NK-92 treated with Interleukin-12 subunit alpha and Interleukin-12 subunit beta, amount 100 ng/mL, for 24 hours (cell line): ENCODE results near the gene MYO5C.
"Not testable (repeated sequence)": the region's sequence is repeated elsewhere in the genome, so short reads cannot be mapped to it uniquely, and the experiment has no call there.

ENCODE experiments used
- DNase-seq: peaks from one replicate; lab custom pipeline; 2025; lab: John Stamatoyannopoulos, UW

MYO5C gene

GRCh38 chr15:52306270-52306669 lies 10.7 kb upstream of the MYO5C start:
- no peak for DNase-seq

DNA sequence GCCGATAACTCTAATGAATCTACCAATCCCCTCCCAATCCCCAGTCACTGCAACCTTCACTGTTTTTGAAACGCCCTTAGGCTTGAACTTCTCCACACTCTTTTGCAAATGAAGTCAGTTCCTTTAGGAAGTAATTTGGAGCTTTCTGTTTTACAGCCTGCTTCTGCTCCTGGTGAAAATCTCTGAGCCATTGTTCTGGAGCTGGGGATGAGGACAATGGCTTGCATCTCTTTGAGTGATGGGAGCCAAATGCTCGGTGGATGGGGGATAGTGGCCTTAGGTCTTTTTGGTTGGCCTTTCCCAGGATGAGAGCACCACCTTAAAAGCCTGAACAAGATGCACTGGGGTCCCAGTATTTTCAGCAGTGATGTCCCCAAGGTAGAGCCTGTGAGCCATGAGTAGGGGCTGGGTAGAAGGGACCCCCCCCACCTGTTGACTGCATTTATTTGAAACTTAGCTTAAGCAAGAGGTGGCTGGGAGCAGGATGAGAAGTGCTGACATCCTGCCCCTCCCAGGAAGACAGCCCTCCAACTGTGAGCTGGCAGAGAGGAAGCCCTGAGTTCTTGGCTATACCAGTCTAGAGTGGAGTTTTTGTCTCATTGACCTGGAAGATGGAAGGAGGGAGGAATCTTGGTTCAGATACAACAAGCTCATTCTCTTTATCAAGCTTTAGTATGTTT lies 7.6 kb upstream of the MYO5C start:
- no peak for DNase-seq

DNA sequence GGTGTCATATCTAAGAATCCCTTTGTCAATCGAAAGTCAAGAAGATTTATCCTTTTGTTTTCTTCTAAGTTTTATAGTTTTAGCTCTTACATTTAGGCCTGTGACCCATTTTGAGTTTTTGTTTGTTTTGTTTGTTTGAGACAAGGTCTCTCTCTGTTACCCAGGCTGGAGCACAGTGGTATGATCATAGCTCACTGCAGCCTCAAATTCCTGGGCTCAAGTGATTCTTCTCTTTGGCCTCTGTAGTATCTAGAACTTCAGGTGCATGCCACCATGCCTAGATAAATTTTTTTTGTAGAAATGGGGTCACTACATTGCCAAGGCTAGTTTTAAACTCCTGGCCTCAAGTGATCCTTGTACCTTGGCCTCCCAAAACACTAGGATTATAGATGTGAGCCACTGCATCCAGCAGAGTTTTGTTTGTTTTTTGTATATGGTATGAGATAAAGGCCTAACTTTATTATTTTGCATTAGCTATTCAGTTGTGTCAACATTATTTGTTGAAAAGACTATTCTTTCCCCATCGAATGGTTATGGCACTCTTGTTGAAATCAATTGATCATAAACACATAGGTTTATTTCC lies 5.8 kb upstream of the MYO5C start:
- DNase-seq = no peak

DNA sequence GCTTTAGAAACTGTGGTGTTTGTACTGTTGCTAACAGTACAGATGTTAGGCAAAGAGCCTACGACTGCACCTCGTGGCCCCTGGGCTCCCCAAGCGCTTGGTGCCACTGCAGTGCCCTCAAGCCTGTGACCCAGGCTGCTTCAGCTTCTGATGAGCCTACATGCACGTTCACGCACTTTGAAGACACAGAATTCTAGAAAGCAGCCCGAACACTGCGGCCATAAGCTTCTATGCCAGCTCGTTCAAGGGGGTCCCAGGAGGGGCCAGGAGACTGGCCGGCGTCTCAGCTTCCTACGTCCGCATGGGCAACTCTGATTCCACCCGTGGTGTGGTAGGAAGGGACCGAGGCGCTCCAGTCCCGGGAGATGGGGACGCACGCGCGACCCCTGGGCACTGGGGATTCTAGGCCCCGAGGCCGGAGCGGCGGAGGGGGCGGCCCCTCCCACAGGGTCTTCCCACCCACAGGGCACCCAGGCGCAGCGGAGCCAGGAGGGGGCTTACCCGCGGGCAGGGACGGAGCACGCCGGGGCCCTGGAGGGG lies 653 bp downstream of the MYO5C start:
- no peak for DNase-seq

GRCh38 chr15:52292780-52293392 lies 2.7 kb downstream of the MYO5C start:
- DNase-seq = no peak

DNA sequence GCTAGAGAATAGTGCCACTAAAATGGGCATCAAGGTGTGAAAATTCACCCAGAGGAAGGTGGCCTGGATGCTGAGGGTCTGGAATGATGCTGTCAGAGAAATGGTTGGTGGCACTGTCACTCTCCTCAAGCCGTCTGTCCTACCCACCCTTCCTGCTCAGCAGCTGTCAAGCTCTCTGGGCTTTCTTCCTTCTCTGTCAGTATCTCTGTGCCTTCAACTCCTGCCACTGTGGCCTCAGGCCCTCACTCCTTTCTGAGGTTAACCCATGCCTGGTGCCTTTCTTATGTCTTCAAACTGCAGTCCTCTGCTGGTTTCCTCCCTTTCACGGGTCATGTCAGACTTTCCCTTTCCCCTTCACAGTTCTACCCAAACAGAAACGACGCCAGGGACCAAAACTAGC lies 4.4 kb downstream of the MYO5C start:
- DNase-seq = no peak

GRCh38 chr15:52290800-52291199 lies 4.8 kb downstream of the MYO5C start:
- DNase-seq = no peak

GRCh38 chr15:52290329-52290728 lies 5.3 kb downstream of the MYO5C start:
- no peak for DNase-seq

- no peak for DNase-seq
These were observed 5.9 kb downstream of the MYO5C start for GRCh38 chr15:52289629-52290081.

DNA sequence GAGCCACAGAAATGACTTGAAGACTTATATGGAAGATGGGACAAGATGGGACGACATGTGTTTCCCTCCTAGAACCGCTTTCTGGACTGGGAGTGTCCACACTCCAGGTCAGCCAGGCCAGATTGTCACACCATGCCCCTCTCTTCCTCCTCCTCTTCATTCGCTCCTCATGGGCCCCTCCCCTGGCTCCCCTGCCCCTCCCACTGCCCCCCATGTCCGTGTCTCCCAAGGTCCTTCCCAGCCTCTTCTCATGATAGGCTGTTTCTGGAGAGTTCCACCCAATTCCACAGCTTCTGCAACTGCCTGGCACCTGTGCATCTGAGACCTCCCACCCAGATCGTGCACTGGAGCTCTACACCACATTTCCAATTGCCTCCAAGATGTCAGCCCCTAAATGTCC lies 6.6 kb downstream of the MYO5C start:
- no peak for DNase-seq

DNA sequence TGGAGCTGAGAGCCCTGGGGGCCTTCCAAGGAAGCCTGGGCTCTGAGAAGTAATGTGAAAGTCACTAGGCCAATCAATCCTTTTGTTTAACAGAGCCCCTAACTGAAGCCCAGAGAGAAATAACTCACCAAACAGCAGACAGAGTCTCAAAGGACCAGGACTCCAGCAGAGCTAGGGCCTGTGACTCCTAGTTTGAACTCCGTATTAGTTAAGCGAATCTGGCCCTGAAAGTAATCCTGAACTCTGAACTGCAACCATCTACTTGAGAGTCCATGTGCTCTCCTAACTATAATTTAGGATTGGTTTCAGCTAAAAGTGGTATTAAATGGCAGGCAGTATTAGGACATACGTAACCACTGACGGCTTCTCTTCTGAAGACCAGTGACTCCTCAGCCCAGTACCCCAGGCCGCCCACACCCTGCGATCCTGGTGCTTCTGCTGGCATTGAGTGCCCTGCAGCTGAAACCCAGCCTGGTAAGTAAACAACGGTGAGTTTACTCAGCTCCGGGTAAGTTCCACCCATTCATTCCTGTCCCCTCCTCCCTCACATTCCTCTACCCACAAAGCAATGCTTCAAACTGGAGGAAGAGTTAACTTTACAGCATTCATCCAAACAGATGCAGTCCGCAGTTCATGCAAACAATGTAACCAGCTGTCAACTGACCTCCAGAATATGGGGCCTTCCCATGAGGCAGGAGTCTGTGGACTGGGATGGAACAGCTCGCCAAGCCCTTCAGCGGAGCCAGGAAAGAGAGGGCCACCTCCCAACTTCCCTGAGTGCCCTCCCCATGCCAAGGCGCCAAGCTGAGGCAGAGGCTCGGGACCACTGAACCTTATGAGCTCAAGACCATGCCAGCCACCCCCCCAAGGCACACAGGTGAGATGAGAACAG lies 7.3 kb downstream of the MYO5C start:
- no peak for DNase-seq

GRCh38 chr15:52287114-52287513 lies 8.5 kb downstream of the MYO5C start:
- no peak for DNase-seq

DNA sequence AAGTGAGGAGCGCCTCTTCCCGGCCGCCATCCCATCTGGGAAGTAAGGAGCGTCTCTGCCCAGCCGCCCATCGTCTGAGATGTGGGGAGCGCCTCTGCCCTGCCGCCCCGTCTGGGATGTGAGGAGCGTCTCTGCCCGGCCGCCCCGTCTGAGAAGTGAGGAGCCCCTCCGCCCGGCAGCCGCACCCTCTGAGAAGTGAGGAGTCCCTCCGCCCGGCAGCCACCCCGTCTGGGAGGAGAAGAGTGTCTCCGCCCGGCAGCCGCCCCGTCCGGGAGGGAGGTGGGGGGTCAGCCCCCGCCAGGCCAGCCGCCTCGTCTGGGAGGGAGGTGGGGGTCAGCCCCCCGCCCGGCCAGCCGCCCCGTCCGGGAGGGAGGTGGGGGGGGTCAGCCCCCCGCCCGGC lies 9.7 kb downstream of the MYO5C start:
- not testable (repeated sequence) for DNase-seq

- no peak for DNase-seq
These were observed 11.4 kb downstream of the MYO5C start for GRCh38 chr15:52284164-52284563.

DNA sequence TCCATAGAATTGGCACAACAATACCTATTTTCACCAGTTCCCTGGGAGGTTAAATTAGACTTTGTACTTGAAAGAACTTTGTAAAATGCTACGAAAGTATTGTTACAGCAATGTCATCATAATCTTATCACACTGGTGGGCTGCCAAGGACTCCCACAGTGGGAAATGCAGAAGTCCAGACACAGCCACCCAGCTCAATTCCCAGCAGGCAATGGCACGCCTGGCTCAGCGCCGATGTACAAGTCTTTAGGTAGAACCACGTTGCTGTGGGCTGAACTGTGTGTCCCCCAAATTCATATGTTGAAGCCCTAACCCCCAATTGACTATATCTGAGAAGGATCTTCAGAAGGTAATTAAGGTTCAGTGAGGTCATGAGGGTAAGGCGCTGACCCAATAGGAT lies 12.3 kb downstream of the MYO5C start:
- no peak for DNase-seq

GRCh38 chr15:52282418-52282817 lies 13.2 kb downstream of the MYO5C start:
- no peak for DNase-seq

GRCh38 chr15:52281085-52282035 lies 14.2 kb downstream of the MYO5C start:
- no peak for DNase-seq

DNA sequence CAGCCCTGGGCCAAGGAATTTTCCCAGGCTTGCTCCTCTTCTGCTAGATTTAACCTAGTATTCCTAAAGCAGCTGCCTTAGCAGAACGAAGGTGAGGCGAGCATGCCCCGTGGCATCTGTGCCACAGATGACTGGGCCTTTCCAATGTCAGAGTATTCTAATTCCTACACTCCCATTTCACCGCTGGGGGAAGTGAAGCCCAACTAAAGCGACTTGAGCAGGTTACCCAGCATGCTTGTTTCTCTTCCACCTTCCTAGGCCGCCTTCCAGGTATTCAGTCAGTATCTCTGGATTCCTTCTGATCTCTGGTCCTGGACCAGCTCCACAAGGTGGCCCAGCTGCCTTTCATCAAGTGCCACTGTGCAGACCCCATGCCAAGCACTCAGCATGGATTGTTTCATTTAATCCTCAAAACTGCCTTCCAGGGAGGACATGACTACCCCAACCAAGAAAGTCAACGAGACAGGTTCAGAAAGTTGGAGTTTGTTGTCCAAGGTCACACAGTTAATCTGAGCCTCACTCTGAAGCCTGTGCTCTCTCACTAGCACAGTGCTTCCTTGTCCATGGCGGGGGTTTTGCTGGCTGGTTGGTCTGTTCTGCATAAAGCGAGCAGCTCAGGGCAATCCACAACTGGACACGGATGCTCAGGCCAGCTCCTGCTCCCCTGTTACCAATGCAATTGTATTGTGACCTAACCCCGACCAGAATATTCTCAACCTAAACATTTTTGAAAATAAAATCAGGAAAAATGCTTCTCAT lies 15.1 kb downstream of the MYO5C start:
- DNase-seq = no peak

- no peak for DNase-seq
These were observed 16.8 kb downstream of the MYO5C start for GRCh38 chr15:52278636-52279367.

GRCh38 chr15:52278135-52278534 lies 17.5 kb downstream of the MYO5C start:
- no peak for DNase-seq
